GM20431 (cell line): Measurements from ENCODE around the gene ASIC5.
"Not testable (repeated sequence)": the region's sequence is repeated elsewhere in the genome, so short reads cannot be mapped to it uniquely, and the experiment has no call there.

ENCODE experiments used
- in situ Hi-C: fragments of 300-500 bp; cut with MseI, MboI; formaldehyde crosslinking; loops from one replicate; pipeline ENCODE4 v1.15.0; 2020; ENCODE audit warnings: low sequenced_read_pairs; ENCODE audit not compliant: unreplicated experiment

Gene ASIC5

GRCh38 chr4:155807021-155807420 is 59.1 kb downstream of the ASIC5 start:
- in situ Hi-C loops = loop anchor here (10.0 kb wide), 1 partner anchor 138 kb away; no protein-coding TSS in a partner anchor

GRCh38 chr4:155805016-155805415 is 61.1 kb downstream of the ASIC5 start:
- in situ Hi-C loops = loop anchor here (10.0 kb wide), 1 partner anchor 140 kb away; no protein-coding TSS in a partner anchor

DNA sequence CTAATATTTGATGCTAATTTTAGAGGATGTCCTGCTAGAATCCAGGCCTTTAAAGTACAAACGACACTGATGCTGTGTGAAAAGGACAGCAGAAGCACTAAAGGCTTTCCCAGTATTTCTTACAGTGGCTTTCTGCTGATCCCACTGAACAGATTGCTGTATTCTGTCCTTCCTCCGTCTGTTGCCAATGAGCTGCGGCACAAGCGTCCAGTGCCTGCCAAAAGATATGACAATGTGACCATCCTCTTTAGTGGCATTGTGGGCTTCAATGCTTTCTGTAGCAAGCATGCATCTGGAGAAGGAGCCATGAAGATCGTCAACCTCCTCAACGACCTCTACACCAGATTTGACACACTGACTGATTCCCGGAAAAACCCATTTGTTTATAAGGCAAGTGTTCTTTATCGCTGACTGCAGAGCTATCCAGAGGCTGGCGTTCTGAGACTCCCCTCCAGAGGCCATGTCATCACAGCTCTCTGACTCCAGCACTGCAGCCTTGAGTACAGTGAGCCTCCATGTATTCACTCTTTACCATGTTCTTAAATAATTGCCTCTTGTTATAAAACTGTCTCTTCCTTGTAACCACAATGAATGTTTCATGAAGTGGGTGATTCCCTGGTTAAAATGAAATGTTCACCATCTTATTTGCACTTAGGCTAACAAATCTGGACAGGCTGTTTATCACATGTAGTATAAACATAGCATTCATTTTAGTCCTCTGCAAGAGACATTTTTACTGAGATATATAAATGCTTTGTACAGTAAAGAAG is 63.7 kb downstream of the ASIC5 start:
- in situ Hi-C loops = loop anchor here (10.0 kb wide), 1 partner anchor 142 kb away; no protein-coding TSS in a partner anchor

DNA sequence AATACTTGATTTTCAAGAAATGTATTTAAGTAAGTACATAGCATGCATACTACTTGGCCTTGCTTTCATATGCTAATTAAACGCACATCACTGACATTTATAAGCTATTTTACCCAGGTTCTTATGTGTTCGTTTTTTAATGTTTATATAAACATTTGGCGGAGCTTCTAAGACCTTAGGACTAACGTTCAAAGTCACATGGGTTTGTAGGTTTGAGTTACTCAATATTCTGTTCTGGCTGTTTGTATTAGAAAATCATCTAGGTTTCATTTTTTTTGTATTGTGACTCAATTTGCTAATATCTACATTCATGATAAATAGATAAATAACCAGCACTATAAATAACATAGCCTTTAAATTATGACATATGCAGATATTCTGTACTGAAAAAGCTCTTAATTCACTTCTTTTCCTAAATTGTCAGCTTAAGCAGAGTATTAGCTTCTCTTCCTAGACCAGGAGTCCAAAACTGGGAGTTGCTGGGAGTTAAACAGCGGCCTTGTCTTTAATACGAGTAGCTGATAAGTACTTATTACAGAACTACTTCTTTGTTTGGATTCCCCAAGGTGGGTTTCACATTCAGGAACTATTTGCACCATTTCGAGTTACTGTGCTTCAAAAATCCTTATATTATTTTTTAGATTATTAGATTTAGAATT is 65.3 kb downstream of the ASIC5 start:
- in situ Hi-C loops = loop anchor here (10.0 kb wide), 1 partner anchor 144 kb away; no protein-coding TSS in a partner anchor

DNA sequence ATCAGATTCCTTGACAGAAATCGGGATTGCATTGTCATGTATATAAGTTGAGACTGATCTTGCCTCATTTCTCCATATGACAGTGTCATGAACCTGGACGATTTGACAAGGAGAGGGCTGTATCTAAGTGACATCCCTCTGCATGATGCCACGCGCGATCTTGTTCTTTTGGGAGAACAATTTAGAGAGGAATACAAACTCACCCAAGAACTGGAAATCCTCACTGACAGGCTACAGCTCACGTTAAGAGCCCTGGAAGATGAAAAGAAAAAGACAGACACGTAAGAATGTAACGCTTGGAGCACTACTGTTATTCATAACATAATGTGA is 66.3 kb downstream of the ASIC5 start:
- in situ Hi-C loops = loop anchor here (10.0 kb wide), 1 partner anchor 145 kb away; no protein-coding TSS in a partner anchor

GRCh38 chr4:155799116-155799793 is 66.8 kb downstream of the ASIC5 start:
- in situ Hi-C loops = no loop called here

DNA sequence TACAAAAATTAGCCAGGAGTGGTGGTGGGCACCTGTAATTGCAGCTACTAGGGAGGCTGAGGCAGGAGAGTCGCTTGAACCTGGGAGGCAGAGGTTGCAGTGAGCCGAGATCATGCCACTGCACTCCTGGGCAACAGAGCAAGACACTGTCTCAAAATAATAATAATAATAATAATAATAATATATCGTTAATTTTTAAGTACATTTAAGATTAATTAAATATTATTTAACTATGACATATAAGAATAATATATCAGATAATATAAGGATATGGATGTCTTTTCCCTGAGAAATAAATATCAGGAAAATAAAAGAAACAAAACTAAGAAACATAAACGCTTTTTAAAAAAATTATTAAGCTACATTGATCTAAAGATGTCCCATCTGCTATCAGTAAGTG is 68.5 kb downstream of the ASIC5 start:
- in situ Hi-C loops = not testable (repeated sequence)

- in situ Hi-C loops = no loop called here
Observed at GRCh38 chr4:155795991-155796390, 70.1 kb downstream of the ASIC5 start.

GRCh38 chr4:155794589-155795236 is 71.4 kb downstream of the ASIC5 start:
- in situ Hi-C loops = no loop called here

DNA sequence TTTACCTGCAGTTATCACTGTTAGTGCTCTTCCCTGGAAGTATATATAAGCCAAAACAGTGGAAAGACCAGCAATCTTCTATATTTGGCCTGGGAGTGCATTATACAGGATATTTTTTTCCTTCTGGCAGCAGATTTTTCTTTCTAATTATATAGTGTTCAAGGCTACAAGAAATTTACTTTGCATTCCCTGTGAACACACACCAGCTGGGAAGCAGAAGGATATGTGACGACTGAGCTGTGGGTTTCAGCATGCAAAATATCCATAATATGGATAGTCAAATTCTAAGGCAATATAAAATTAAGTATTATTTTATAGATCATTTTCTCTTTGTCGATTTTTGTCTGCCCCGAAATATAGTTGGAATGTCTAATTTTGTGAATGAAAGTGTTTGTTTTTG is 76.1 kb downstream of the ASIC5 start:
- in situ Hi-C loops = no loop called here

DNA sequence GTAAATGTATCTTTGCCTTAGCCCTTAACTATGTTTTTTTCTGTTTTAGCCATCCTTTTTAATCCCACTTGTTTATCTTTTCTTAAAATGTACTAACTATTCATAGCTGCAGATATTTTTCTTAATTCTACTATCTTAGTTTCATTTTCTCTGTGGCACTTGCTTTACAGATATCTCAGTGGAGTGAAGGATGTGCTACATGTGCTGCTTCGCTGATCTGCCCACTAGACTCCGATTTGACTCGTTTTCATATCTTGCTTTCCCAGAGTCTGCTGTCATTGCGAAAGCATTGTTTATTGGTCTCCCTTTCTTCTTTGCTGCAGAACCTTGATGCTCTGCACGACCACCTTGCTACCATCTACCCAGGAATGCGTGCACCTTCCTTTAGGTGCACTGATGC is 76.7 kb downstream of the ASIC5 start:
- in situ Hi-C loops = no loop called here

- in situ Hi-C loops = no loop called here
Observed at GRCh38 chr4:155787113-155787710, 78.9 kb downstream of the ASIC5 start.

- in situ Hi-C loops = no loop called here
Observed at GRCh38 chr4:155785828-155786227, 80.2 kb downstream of the ASIC5 start.

- in situ Hi-C loops = no loop called here
Observed at GRCh38 chr4:155784637-155785036, 81.4 kb downstream of the ASIC5 start.

DNA sequence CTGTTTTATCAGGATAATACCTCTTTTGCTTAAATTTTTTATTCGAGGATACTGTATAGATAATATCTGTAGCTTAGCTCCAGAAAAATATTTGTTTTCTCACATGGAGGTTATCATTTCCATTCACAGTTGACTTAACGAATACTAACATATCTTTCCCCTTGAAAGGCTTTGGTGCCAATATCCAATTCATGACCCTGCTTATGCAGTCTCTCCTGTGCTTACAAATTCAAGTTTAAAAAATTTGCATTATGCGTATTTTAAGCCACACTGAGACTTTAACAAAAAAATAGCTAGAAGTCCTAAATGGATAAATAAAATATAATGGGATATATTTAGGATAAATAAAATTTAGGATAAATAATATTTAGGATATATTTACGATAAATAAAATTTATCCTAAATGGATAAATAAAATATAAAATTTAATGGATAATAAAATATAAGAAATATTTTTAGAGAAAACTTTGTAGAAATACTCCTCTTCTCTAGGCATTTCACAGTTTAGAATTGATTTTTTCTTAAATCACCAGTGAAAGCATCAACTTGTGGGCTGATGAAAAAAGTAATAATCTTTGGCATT is 84.7 kb downstream of the ASIC5 start:
- in situ Hi-C loops = no loop called here

- in situ Hi-C loops = no loop called here
Observed at GRCh38 chr4:155780775-155781174, 85.3 kb downstream of the ASIC5 start.
